ENCODE measurements around the gene BAIAP2. TPM values are rescaled to one million over a fixed set of nuclear protein-coding genes. Genes with fewer than 3 reads are reported as not detected.

The BAIAP2 gene
- polyA plus RNA-seq, 2 donors = 91.2 to 107 TPM

GRCh38 chr17:81163703-81164370 lies 128.9 kb downstream of the BAIAP2 start:
- Histone ChIP-seq H3K27ac (ENCODE audit: low read depth in 2 of 2, low read length in 1 of 2) (no peak overlapping the region), H3K36me3 (ENCODE audit: control insufficient read depth in 2 of 2, insufficient read depth in 2 of 2, low read length in 1 of 2) (no peaks in the 10 kb centered on the region), H3K4me3 (ENCODE audit: low read depth in 1 of 2, low read length in 2 of 2) (no peak overlapping the region), H3K27me3 (ENCODE audit: control insufficient read depth in 1 of 2, insufficient read depth in 2 of 2, low read length in 2 of 2) (peaks cover 0 to 11% of the 10 kb centered on the region in 2 donors), H3K4me1 (ENCODE audit: control insufficient read depth in 2 of 2, insufficient read depth in 2 of 2, low read length in 1 of 2) (peaks cover 0 to 7% of the 10 kb centered on the region in 2 donors), H3K9me3 (ENCODE audit: control insufficient read depth in 2 of 2, insufficient read depth in 1 of 2, low read depth in 1 of 2, low read length in 1 of 2) (no peaks in the 10 kb centered on the region)
- 79 to 82% methylated on average over 15 of the region's 15 CpGs for WGBS, 2 donors

- Histone ChIP-seq H3K27me3 (ENCODE audit: control insufficient read depth in 1 of 2, insufficient read depth in 2 of 2, low read length in 2 of 2) (peaks cover 0 to 11% of the 10 kb centered on the region in 2 donors), H3K36me3 (ENCODE audit: control insufficient read depth in 2 of 2, insufficient read depth in 2 of 2, low read length in 1 of 2) (no peaks in the 10 kb centered on the region), H3K4me1 (ENCODE audit: control insufficient read depth in 2 of 2, insufficient read depth in 2 of 2, low read length in 1 of 2) (peaks cover 0 to 7% of the 10 kb centered on the region in 2 donors), H3K9me3 (ENCODE audit: control insufficient read depth in 2 of 2, insufficient read depth in 1 of 2, low read depth in 1 of 2, low read length in 1 of 2) (peaks cover 0 to 2% of the 10 kb centered on the region in 2 donors), H3K27ac (ENCODE audit: low read depth in 2 of 2, low read length in 1 of 2) (no peak overlapping the region), H3K4me3 (ENCODE audit: low read depth in 1 of 2, low read length in 2 of 2) (no peak overlapping the region)
- 33 to 34% methylated on average over 18 to 19 of the region's 19 CpGs for WGBS, 2 donors
Observed at GRCh38 chr17:81164371-81165245, 129.7 kb downstream of the BAIAP2 start.

GRCh38 chr17:81165246-81166032 lies 130.5 kb downstream of the BAIAP2 start, which contains the start of gene PVALEF:
Gene PVALEF (plus strand): TSS chr17:81165507. CDS start chr17:81181227, 15,720 bp downstream.
- WGBS, 2 donors = 14 to 19% methylated on average over 43 to 46 of the region's 46 CpGs
- H3K4me1 ChIP-seq (ENCODE audit: control insufficient read depth in 2 of 2, insufficient read depth in 2 of 2, low read length in 1 of 2) = peaks cover 0 to 7% of the 10 kb centered on the region in 2 donors
- H3K4me3 ChIP-seq (ENCODE audit: low read depth in 1 of 2, low read length in 2 of 2) = peak within 1 kb of the TSS; percentile 33 to 35
- peaks cover 0 to 4% of the 10 kb centered on the region in 2 donors for H3K9me3 ChIP-seq (ENCODE audit: control insufficient read depth in 2 of 2, insufficient read depth in 1 of 2, low read depth in 1 of 2, low read length in 1 of 2)
- H3K27ac ChIP-seq (ENCODE audit: low read depth in 2 of 2, low read length in 1 of 2) = peak within 1 kb of the TSS; percentile 3 to 13
- no peaks in the 10 kb centered on the region for H3K36me3 ChIP-seq (ENCODE audit: control insufficient read depth in 2 of 2, insufficient read depth in 2 of 2, low read length in 1 of 2)
- peaks cover 0 to 11% of the 10 kb centered on the region in 2 donors for H3K27me3 ChIP-seq (ENCODE audit: control insufficient read depth in 1 of 2, insufficient read depth in 2 of 2, low read length in 2 of 2)

- Histone ChIP-seq H3K4me3 (ENCODE audit: low read depth in 1 of 2, low read length in 2 of 2) (peak within 1 kb of the TSS; percentile 33 to 35), H3K27me3 (ENCODE audit: control insufficient read depth in 1 of 2, insufficient read depth in 2 of 2, low read length in 2 of 2) (peaks cover 0 to 11% of the 10 kb centered on the region in 2 donors), H3K4me1 (ENCODE audit: control insufficient read depth in 2 of 2, insufficient read depth in 2 of 2, low read length in 1 of 2) (peaks cover 0 to 7% of the 10 kb centered on the region in 2 donors), H3K27ac (ENCODE audit: low read depth in 2 of 2, low read length in 1 of 2) (peak within 1 kb of the TSS; percentile 3 to 13), H3K36me3 (ENCODE audit: control insufficient read depth in 2 of 2, insufficient read depth in 2 of 2, low read length in 1 of 2) (no peaks in the 10 kb centered on the region), H3K9me3 (ENCODE audit: control insufficient read depth in 2 of 2, insufficient read depth in 1 of 2, low read depth in 1 of 2, low read length in 1 of 2) (peaks cover 0 to 4% of the 10 kb centered on the region in 2 donors)
- 1 to 2% methylated on average over 35 to 61 of the region's 62 CpGs for WGBS, 2 donors
Observed at GRCh38 chr17:81166033-81166492, 131.1 kb downstream of the BAIAP2 start, which contains the start of gene AATK. Gene AATK (minus strand): TSS chr17:81166221. CDS start chr17:81165992, 229 bp downstream.

Other genes with a start within 250 kb of the BAIAP2 start
- gene CHMP6, start 43.3 kb upstream of the BAIAP2 start, polyA plus RNA-seq = 10 to 100 TPM; 21.5 to 26.7 TPM
- not detected for gene PVALEF, start 130.4 kb downstream of the BAIAP2 start, polyA plus RNA-seq
- gene AATK, start 131.1 kb downstream of the BAIAP2 start, polyA plus RNA-seq = 1 to 10 TPM; 1.1 to 1.2 TPM
- 1 to 10 TPM; 5.2 to 8.7 TPM for gene CEP131, start 187.8 kb downstream of the BAIAP2 start, polyA plus RNA-seq
- 10 to 100 TPM; 21.6 to 40.3 TPM for gene TEPSIN, start 203.9 kb downstream of the BAIAP2 start, polyA plus RNA-seq
- 10 to 100 TPM; 34.0 to 37.1 TPM for gene NDUFAF8, start 204.2 kb downstream of the BAIAP2 start, polyA plus RNA-seq

All from esophagus (tissue), 2 donors.